Embryonic facial prominence (tissue), 1 donor: ENCODE measurements around the gene SERPINB8.

Source experiments
- DNase-seq: peaks from one replicate; pipeline ENCODE4 v3.0.0-alpha.2; 2016; ENCODE audit errors: extremely low spot score

Gene SERPINB8

GRCh38 chr18:64019922-64020756 is 50.3 kb downstream of the SERPINB8 start:
- DNase-seq: no peak

- DNase-seq: no peak
Observed at GRCh38 chr18:64026350-64026749, 56.5 kb downstream of the SERPINB8 start.

- no peak for DNase-seq
Observed at GRCh38 chr18:64027931-64028695, 58.2 kb downstream of the SERPINB8 start.

- no peak for DNase-seq
Observed at GRCh38 chr18:64029096-64029495, 59.2 kb downstream of the SERPINB8 start.

- no peak for DNase-seq
Observed at GRCh38 chr18:64031411-64031810, 61.5 kb downstream of the SERPINB8 start.

GRCh38 chr18:64032312-64032711 is 62.4 kb downstream of the SERPINB8 start:
- DNase-seq: no peak

- DNase-seq: no peak
Observed at GRCh38 chr18:64037812-64038414, 68.0 kb downstream of the SERPINB8 start.
